ENCODE measurements around the gene STYXL1. TPM values are rescaled to one million over a fixed set of nuclear protein-coding genes. Genes with fewer than 3 reads are reported as not detected.

The STYXL1 gene
- total RNA-seq, 4 donors from 2014 or later = 10.0 to 31.5 (median 17.3) TPM

GRCh38 chr7:76003351-76003750 is 44.4 kb downstream of the STYXL1 start:
- no peak for DNase-seq
- Histone ChIP-seq H3K4me1 (no peaks in the 10 kb centered on the region), H3K36me3 (peaks cover 0 to 21% of the 10 kb centered on the region in 2 donors)

GRCh38 chr7:76002822-76003221 is 45.0 kb downstream of the STYXL1 start:
- no peak overlapping the region for H3K27ac ChIP-seq
- no peaks in the 10 kb centered on the region for H3K9me3 ChIP-seq
- H3K27me3 ChIP-seq = no peaks in the 10 kb centered on the region
- no peak for TF ChIP-seq POLR2A (IDR thresholded peaks at IDR 0.05)
- TF ChIP-seq, protein P1, sequence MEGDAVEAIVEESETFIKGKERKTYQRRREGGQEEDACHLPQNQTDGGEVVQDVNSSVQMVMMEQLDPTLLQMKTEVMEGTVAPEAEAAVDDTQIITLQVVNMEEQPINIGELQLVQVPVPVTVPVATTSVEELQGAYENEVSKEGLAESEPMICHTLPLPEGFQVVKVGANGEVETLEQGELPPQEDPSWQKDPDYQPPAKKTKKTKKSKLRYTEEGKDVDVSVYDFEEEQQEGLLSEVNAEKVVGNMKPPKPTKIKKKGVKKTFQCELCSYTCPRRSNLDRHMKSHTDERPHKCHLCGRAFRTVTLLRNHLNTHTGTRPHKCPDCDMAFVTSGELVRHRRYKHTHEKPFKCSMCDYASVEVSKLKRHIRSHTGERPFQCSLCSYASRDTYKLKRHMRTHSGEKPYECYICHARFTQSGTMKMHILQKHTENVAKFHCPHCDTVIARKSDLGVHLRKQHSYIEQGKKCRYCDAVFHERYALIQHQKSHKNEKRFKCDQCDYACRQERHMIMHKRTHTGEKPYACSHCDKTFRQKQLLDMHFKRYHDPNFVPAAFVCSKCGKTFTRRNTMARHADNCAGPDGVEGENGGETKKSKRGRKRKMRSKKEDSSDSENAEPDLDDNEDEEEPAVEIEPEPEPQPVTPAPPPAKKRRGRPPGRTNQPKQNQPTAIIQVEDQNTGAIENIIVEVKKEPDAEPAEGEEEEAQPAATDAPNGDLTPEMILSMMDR (IDR thresholded peaks at IDR 0.05 in 4 of 5, conservative IDR thresholded peaks at IDR 0.05 in 1 of 5) = no peak
- in situ Hi-C loops (cut with MboI; ENCODE audit: low sequenced_read_pairs in 4 of 4) = no loop called here
- ATAC-seq (no peak), DNase-seq (no peak)
- no peaks in the 10 kb centered on the region for H3K4me1 ChIP-seq
- H3K4me3 ChIP-seq = no peak overlapping the region
- peaks cover 0 to 21% of the 10 kb centered on the region in 2 donors for H3K36me3 ChIP-seq
- intact Hi-C loops (cut with DNase I; ENCODE audit: low total_unique reads) = no loop called here

More at GRCh38 chr7:76003351-76003750, 44.4 kb downstream of the STYXL1 start:
- in situ Hi-C loops (cut with MboI; ENCODE audit: low sequenced_read_pairs in 4 of 4) = no loop called here
- no peak for TF ChIP-seq POLR2A (IDR thresholded peaks at IDR 0.05)
- TF ChIP-seq, protein P1 (IDR thresholded peaks at IDR 0.05 in 4 of 5, conservative IDR thresholded peaks at IDR 0.05 in 1 of 5) = no peak
- Histone ChIP-seq H3K9me3 (no peaks in the 10 kb centered on the region), H3K27me3 (no peaks in the 10 kb centered on the region), H3K27ac (no peak overlapping the region), H3K4me3 (no peak overlapping the region)
- ATAC-seq = no peak
- intact Hi-C loops (cut with DNase I; ENCODE audit: low total_unique reads) = no loop called here

- intact Hi-C loops (cut with DNase I; ENCODE audit: low total_unique reads) = no loop called here
- no peak for ATAC-seq
These were observed 45.7 kb downstream of the STYXL1 start for GRCh38 chr7:76002139-76002538.

DNA sequence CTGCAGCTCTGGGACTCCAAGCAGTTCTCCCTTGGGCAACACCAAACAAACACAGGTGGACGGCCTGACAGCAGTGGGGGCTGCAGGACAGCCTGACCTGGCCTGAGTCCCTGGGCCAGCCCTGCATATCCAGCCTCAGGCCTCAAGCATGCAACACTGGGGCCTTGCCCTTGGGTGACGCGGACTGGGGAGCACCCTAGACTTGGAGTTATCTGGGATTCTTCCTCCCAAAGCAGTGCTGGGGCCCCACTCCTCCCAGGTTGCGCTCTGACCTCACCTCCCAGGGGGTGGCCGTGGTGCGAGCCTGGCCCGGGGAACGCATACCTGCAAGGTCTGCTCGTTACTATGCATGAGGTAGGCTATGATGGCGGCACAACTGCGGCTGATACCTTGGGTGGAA is 47.2 kb downstream of the STYXL1 start:
- in situ Hi-C loops (cut with MboI; ENCODE audit: low sequenced_read_pairs in 4 of 4) (no loop called here), intact Hi-C loops (cut with DNase I; ENCODE audit: low total_unique reads) (no loop called here)
- H3K4me1 ChIP-seq = peaks cover 0 to under 1% of the 10 kb centered on the region in 2 donors
- no peaks in the 10 kb centered on the region for H3K27me3 ChIP-seq
- no peaks in the 10 kb centered on the region for H3K9me3 ChIP-seq
- no peak overlapping the region for H3K27ac ChIP-seq
- no peak overlapping the region for H3K4me3 ChIP-seq
- DNase-seq (no peak), ATAC-seq (no peak)
- H3K36me3 ChIP-seq = peaks cover 0 to 21% of the 10 kb centered on the region in 2 donors
- TF ChIP-seq, protein P1 (IDR thresholded peaks at IDR 0.05 in 4 of 5, conservative IDR thresholded peaks at IDR 0.05 in 1 of 5) = no peak
- no peak for TF ChIP-seq POLR2A (IDR thresholded peaks at IDR 0.05)

More at GRCh38 chr7:76002139-76002538, 45.7 kb downstream of the STYXL1 start:
- no peak for TF ChIP-seq POLR2A (IDR thresholded peaks at IDR 0.05)
- TF ChIP-seq, protein P1 (IDR thresholded peaks at IDR 0.05 in 4 of 5, conservative IDR thresholded peaks at IDR 0.05 in 1 of 5) = no peak
- Histone ChIP-seq H3K4me1 (no peaks in the 10 kb centered on the region), H3K9me3 (no peaks in the 10 kb centered on the region), H3K27me3 (no peaks in the 10 kb centered on the region), H3K36me3 (peaks cover 0 to 21% of the 10 kb centered on the region in 2 donors), H3K27ac (no peak overlapping the region), H3K4me3 (no peak overlapping the region)
- no peak for DNase-seq
- in situ Hi-C loops (cut with MboI; ENCODE audit: low sequenced_read_pairs in 4 of 4) = no loop called here

DNA sequence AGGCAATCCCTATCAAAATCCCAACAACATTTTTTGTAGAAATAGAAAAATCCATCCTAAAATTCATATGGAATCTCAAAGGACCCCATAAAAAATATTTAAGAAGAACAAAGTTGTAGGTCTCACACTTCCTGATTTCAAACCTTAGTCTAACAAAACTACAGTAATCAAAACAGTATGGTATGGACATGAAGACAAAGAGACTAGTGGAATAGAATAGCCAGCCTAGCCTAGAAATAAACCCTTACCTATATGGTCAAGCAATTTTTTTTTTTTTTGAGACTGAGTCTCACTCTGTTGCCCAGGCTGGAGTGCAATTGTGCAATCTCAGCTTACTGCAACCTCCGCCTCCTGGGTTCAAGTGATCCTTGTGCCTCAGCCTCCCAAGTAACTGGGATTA is 49.8 kb downstream of the STYXL1 start:
- Histone ChIP-seq H3K27me3 (no peaks in the 10 kb centered on the region), H3K4me1 (peaks cover 15 to 16% of the 10 kb centered on the region in 2 donors), H3K27ac (no peak overlapping the region), H3K9me3 (no peaks in the 10 kb centered on the region), H3K36me3 (peaks cover 0 to 4% of the 10 kb centered on the region in 2 donors), H3K4me3 (no peak overlapping the region)
- TF ChIP-seq, protein P1 (IDR thresholded peaks at IDR 0.05 in 4 of 5, conservative IDR thresholded peaks at IDR 0.05 in 1 of 5) = no peak
- no peak for TF ChIP-seq POLR2A (IDR thresholded peaks at IDR 0.05)
- in situ Hi-C loops (cut with MboI; ENCODE audit: low sequenced_read_pairs in 4 of 4) = loop anchor here in 1 of 4 donors (10.0 kb wide), 1 partner anchor 83 kb away; the partner anchor contains the start of gene POR
- intact Hi-C loops (cut with DNase I; ENCODE audit: low total_unique reads) = no loop called here
- ATAC-seq (no peak), DNase-seq (no peak)

All from gastrocnemius medialis (tissue), 4 donors.